ENCODE measurements around the gene SLC35F3.

Gene SLC35F3

DNA sequence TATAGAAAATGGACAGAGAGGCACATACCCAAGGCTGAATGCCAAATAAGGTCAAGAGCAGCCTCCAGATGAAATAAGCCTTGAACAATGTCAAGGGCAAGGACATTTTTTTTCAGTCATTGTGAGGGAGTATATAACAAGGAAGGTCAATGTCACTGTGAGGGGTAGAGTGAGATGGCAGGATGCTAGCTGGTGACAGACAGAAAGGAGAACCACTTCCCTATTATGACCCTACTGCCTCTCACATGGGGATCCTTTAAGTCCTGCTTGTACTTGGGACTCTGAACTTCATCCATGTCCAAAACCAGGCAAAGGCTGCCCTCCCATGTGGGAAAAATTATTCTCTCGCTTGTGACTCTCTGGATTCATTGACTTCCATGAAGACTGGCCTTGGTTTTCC is 349.3 kb downstream of the SLC35F3 start:
- DNase-seq (ENCODE audit: extremely low read depth, low read depth): no peak
- H3K4me3 ChIP-seq (replicated peaks; ENCODE audit: low read depth, low read length): no peak overlapping the region

DNA sequence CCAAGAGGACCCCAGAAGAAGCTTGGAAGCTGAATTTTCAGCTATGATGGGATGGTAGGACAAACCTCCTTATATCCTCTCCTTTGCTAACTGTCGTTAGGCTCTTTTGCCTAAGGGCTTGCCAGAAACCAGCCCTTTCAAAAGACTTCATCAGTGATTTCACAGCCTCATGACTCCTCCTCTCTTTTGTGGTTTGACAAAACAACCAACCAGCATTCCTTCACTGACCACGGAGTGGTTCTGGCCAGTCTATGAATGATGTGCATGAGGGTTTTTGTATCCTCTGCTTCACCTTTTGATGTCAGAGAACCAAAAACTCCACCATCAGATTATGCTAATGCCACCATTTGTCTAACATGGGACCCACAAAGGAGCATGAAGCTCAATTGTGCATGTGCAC is 351.9 kb downstream of the SLC35F3 start:
- DNase-seq (ENCODE audit: extremely low read depth, low read depth): no peak
- TF ChIP-seq CTCF (IDR thresholded peaks at IDR 0.05; ENCODE audit: low read depth, low read length, missing control alignments): no peak
- H3K4me3 ChIP-seq (replicated peaks; ENCODE audit: low read depth, low read length): no peak overlapping the region

More for the DNA sequence above, 349.3 kb downstream of the SLC35F3 start:
- TF ChIP-seq CTCF (IDR thresholded peaks at IDR 0.05; ENCODE audit: low read depth, low read length, missing control alignments): no peak

DNA sequence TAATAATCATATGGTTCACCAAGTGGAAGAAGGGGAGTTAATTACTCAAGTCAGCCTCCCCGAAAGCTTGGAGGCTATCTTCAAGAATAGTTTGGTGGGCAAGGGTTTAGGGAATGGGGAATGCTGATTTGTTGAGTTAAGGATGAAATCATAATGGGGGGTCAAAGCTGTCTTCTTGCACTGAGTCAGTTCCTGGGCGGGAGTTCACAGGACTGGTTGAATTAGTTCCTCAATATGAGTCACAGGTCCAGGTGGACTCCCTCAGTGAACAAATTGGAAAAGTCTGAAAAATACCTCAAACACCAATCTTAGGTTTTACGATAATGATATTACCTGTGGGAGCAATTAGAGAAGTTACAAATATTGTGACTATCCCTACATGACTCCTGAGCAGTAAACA is 353.6 kb downstream of the SLC35F3 start:
- no peak for TF ChIP-seq CTCF (IDR thresholded peaks at IDR 0.05; ENCODE audit: low read depth, low read length, missing control alignments)
- no peak overlapping the region for H3K4me3 ChIP-seq (replicated peaks; ENCODE audit: low read depth, low read length)
- DNase-seq (ENCODE audit: extremely low read depth, low read depth): no peak

DNA sequence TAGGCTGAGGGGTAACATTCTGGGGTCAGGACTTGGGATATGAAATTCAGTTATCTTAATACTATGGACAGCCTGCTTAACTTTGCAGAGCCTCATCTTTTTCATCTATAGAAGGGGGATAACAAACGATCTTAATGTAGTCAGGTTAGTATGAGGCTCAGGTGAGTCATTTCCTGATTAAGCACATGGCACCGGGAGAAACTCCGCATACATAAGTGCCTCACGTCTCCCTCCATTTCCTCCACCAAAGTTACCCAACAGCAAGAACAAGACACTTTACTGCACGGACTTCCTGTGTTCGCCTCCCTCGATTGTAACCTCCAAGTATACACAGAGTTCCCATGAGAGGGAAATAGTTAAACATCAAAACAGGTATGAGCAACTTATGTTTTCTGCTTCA is 356.1 kb downstream of the SLC35F3 start:
- H3K4me3 ChIP-seq (replicated peaks; ENCODE audit: low read depth, low read length): no peak overlapping the region
- DNase-seq (ENCODE audit: extremely low read depth, low read depth): no peak
- TF ChIP-seq CTCF (IDR thresholded peaks at IDR 0.05; ENCODE audit: low read depth, low read length, missing control alignments): no peak

DNA sequence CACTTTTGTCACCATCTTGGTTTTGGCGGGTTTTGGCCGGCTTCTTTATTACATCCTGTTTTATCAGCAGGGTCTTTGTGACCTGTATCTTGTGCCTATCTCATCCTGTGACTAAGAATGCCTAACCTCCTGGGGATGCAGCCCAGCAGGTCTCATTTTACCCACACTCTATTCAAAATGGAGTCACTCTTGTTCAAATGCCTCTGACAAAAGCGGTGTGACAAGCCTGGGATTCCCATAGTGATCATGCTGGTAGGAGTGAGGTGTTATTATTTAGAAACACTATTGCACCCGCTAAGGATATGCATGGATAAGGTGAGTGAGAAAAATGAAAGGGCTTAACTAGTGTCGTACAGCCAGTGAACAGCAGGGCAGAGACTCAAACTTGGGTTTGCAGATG is 357.1 kb downstream of the SLC35F3 start:
- H3K4me3 ChIP-seq (replicated peaks; ENCODE audit: low read depth, low read length): no peak overlapping the region
- no peak for DNase-seq (ENCODE audit: extremely low read depth, low read depth)
- no peak for TF ChIP-seq CTCF (IDR thresholded peaks at IDR 0.05; ENCODE audit: low read depth, low read length, missing control alignments)

- TF ChIP-seq CTCF (IDR thresholded peaks at IDR 0.05; ENCODE audit: low read depth, low read length, missing control alignments): no peak
- no peak for DNase-seq (ENCODE audit: extremely low read depth, low read depth)
- no peak overlapping the region for H3K4me3 ChIP-seq (replicated peaks; ENCODE audit: low read depth, low read length)
These were observed 357.7 kb downstream of the SLC35F3 start for GRCh38 chr1:234262007-234262753.

DNA sequence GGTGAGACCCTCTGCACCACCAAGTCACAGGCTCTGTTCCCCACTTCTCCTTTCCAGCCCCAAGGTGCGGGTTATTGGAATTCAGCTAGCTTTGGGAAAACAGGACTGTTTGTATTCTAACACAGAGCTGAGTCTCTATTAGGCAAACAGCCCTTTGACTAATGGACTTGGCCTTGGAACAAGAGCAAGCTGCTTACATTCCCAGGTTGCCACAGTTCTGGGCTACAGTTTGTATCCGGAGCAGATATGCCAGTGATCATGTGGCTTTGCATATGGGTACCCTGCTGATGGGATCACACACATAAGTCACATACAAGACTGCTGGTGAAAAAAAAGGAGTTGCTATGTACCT is 358.3 kb downstream of the SLC35F3 start:
- no peak overlapping the region for H3K4me3 ChIP-seq (replicated peaks; ENCODE audit: low read depth, low read length)
- TF ChIP-seq CTCF (IDR thresholded peaks at IDR 0.05; ENCODE audit: low read depth, low read length, missing control alignments): no peak
- no peak for DNase-seq (ENCODE audit: extremely low read depth, low read depth)

Measured in HFF-Myc (cell line).